Endothelial cell of umbilical vein (primary cell): ENCODE measurements around the gene COTL1. TPM values are rescaled to one million over a fixed set of nuclear protein-coding genes. Genes with fewer than 3 reads are reported as not detected.

Experiments used
- BruUV-seq: library from RNA; stranded (reverse); fragments of 400-500 nt; replicated peaks from 2 replicates; lab custom pipeline; 2021; lab: Mats Ljungman, UMichigan
- CTCF ChIA-PET: fragments of 300-600, 350-600 bp; sonication (Branson Sonifier 250); formaldehyde crosslinking; loops from one replicate; lab custom pipeline; 2021; ENCODE audit warnings: antibody characterized with exemption, inconsistent platforms; lab: Charles Lee
- POLR2A ChIA-PET: fragments of 300-600, 350-600 bp; sonication (Branson Sonifier 250); formaldehyde crosslinking; loops from one replicate; lab custom pipeline; 2021; ENCODE audit warnings: antibody characterized with exemption, inconsistent platforms; lab: Charles Lee
- DNase-seq: peaks from one replicate; pipeline ENCODE4 v3.0.0-alpha.2; 2011; ENCODE audit warnings: low read depth, low spot score
- FAIRE-seq: peaks from 2 replicates; lab custom pipeline; 2011; peaks lifted over from hg19 to GRCh38; lab: Jason Lieb, UNC
- H2AFZ ChIP-seq: 2 replicates; pipeline ENCODE4 v1.6.0; 2012; ENCODE audit warnings: low read depth, low read length, control low read depth, inconsistent platforms
- H3K27ac ChIP-seq: 2 replicates; pipeline ENCODE4 v1.5.1; 2011; ENCODE audit warnings: low read depth, mild to moderate bottlenecking, control low read depth, low read length, moderate library complexity; ENCODE audit not compliant: insufficient read depth
- H3K27me3 ChIP-seq, 2 experiments: 2 replicates each; pipeline versions ENCODE4 v1.6.0 to v1.6.1; 2011; ENCODE audit warnings: low read length in 2 of 2, mixed read lengths in 1 of 2; ENCODE audit not compliant: control insufficient read depth in 2 of 2, insufficient read depth in 2 of 2
- H3K36me3 ChIP-seq, 2 experiments: 2 replicates in 1 of 2; 3 replicates in 1 of 2; pipeline ENCODE4 v1.5.1; 2011; ENCODE audit warnings: low read length in 2 of 2, mild to moderate bottlenecking in 1 of 2, moderate library complexity in 1 of 2; ENCODE audit not compliant: control insufficient read depth in 2 of 2, insufficient read depth in 2 of 2; ENCODE audit errors: extremely low read depth in 1 of 2
- H3K4me1 ChIP-seq: 3 replicates; pipeline ENCODE4 v1.5.1; 2011; ENCODE audit warnings: mild to moderate bottlenecking, low read length; ENCODE audit not compliant: control insufficient read depth, insufficient read depth; ENCODE audit errors: extremely low read depth
- H3K4me2 ChIP-seq: 2 replicates; pipeline ENCODE4 v1.6.1; 2011; ENCODE audit warnings: low read length, control low read depth, mixed read lengths; ENCODE audit not compliant: insufficient read depth
- H3K4me3 ChIP-seq, 3 experiments: fragments of 200-600 bp in 1 of 3; sonication (generic), shearing (Covaris generic) in 1 of 3; replicated peaks in 1 of 3; 2 replicates each; pipeline ENCODE4 v1.5.1; 2011 to 2016; ENCODE audit warnings: control low read depth in 3 of 3, low read length in 3 of 3, mild to moderate bottlenecking in 2 of 3, inconsistent platforms in 1 of 3, low read depth in 1 of 3, moderate library complexity in 1 of 3; ENCODE audit not compliant: insufficient read depth in 1 of 3
- H3K79me2 ChIP-seq: 2 replicates; pipeline ENCODE4 v1.6.0; 2012; ENCODE audit warnings: low read length, inconsistent platforms; ENCODE audit not compliant: control insufficient read depth, insufficient read depth
- H3K9ac ChIP-seq: replicated peaks from 2 replicates; pipeline ENCODE3; 2011; ENCODE audit warnings: low read length, control low read depth; ENCODE audit not compliant: insufficient read depth; ENCODE audit errors: extremely low read depth
- H3K9me1 ChIP-seq: replicated peaks from 3 replicates; pipeline ENCODE4 v1.6.0; 2011; ENCODE audit warnings: mild to moderate bottlenecking, low read length; ENCODE audit not compliant: control insufficient read depth, insufficient read depth; ENCODE audit errors: extremely low read depth
- H3K9me3 ChIP-seq: replicated peaks from 2 replicates; pipeline ENCODE4 v1.5.1; 2012; ENCODE audit warnings: low read length, inconsistent platforms; ENCODE audit not compliant: control insufficient read depth, insufficient read depth
- H4K20me1 ChIP-seq: replicated peaks from 2 replicates; pipeline ENCODE3; 2011; ENCODE audit warnings: mild to moderate bottlenecking, low read length; ENCODE audit not compliant: control insufficient read depth, insufficient read depth; ENCODE audit errors: extremely low read depth
- CTCF ChIP-seq, 2 donors: IDR thresholded peaks; 1 replicate in 1 of 2; 2 replicates in 1 of 2; pipeline ENCODE4 v1.5.1; 2011; ENCODE audit warnings: low read length in 2 of 2, mild to moderate bottlenecking in 2 of 2, moderate library complexity in 2 of 2, control low read depth in 1 of 2, inconsistent platforms in 1 of 2, low read depth in 1 of 2; ENCODE audit not compliant: insufficient read depth in 1 of 2; ENCODE audit errors: extremely low read depth in 1 of 2
- EZH2 ChIP-seq: IDR thresholded peaks from 2 replicates; pipeline ENCODE4 v1.6.1; 2012; ENCODE audit warnings: borderline replicate concordance, low read depth, mild to moderate bottlenecking, moderate library complexity, low read length, inconsistent platforms; ENCODE audit not compliant: severe bottlenecking
- FOS ChIP-seq: IDR thresholded peaks from 2 replicates; pipeline ENCODE4 v1.6.1; 2011; ENCODE audit warnings: mild to moderate bottlenecking, low read length, moderate library complexity, borderline replicate concordance; ENCODE audit not compliant: insufficient read depth
- GATA2 ChIP-seq: IDR thresholded peaks from 2 replicates; pipeline ENCODE4 v1.7.0; 2011; ENCODE audit warnings: low read depth, mild to moderate bottlenecking, moderate library complexity, mixed read lengths, low read length; ENCODE audit not compliant: insufficient read length, insufficient read depth
- JUN ChIP-seq: IDR thresholded peaks from 2 replicates; pipeline ENCODE4 v1.6.1; 2011; ENCODE audit warnings: borderline replicate concordance, low read depth; ENCODE audit not compliant: insufficient read length, insufficient read depth
- MYC ChIP-seq: IDR thresholded peaks from one replicate; pipeline ENCODE4 v1.6.1; 2011; ENCODE audit warnings: mild to moderate bottlenecking, low read depth, low read length
- POLR2A ChIP-seq: IDR thresholded peaks from 2 replicates; pipeline ENCODE4 v1.6.1; 2012; ENCODE audit warnings: low read depth, mild to moderate bottlenecking, control low read depth, low read length
- POLR2AphosphoS5 ChIP-seq: IDR thresholded peaks from 2 replicates; pipeline ENCODE4 v1.6.1; 2012; ENCODE audit warnings: low read depth, mild to moderate bottlenecking, control low read depth, low read length, moderate library complexity; ENCODE audit not compliant: insufficient read depth
- dilution Hi-C: fragments of 300-500 bp; cut with MboI; formaldehyde crosslinking; loops from one replicate; pipeline ENCODE4 v1.15.0; 2019; ENCODE audit warnings: low sequenced_read_pairs; ENCODE audit not compliant: extremely low pct_ligation_motif_present
- intact Hi-C: fragments of 100-400 bp; cut with micrococcal nuclease; formaldehyde crosslinking; loops from one replicate; pipeline ENCODE4 v1.10.0; 2022
- polyA plus RNA-seq, 4 experiments: library from polyadenylated mRNA; depleted of rRNA in 3 of 4; stranded (reverse) in 3 of 4; unstranded in 1 of 4; fragments of >200 nt; gene quantifications; 2 replicates each; pipeline versions ENCODE4 v1.2.1 to v1.2.3, GENCODE V29; 2011 to 2012; ENCODE audit warnings: missing spikeins in 1 of 4
- total RNA-seq: library from RNA; stranded (reverse); gene quantifications from 2 replicates; pipeline ENCODE4 v1.2.3, GENCODE V29; 2021
- TF ChIP-seq, protein P1 (sequence below): IDR thresholded peaks from 2 replicates; pipeline ENCODE4 v1.6.1; 2011; ENCODE audit not compliant: insufficient read depth, insufficient read length

The COTL1 gene
- total and polyA plus RNA-seq, 2 donors (not counting 3 experiments of a cell fraction or from before 2014, with no cell fraction given) = 90.0 to 200 TPM

DNA sequence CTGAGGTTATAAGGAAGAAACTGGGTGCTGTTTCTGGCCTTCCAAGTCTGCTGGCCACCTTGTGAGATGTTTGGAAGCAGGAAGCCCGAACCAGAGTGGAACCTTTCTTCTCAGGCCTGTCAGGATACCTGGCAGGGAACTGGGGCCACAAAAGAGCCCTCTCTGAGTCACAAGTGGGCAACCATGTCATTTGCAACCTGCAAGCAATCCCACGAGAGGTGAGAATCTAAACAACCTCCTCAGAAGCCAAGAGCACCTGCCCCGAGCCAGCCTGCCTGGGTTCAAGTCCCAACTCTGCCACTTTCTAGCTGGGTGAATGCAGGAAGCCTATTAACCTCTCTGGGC lies 3.3 kb downstream of the COTL1 start:
- no peak overlapping the region for H2AFZ ChIP-seq
- TF ChIP-seq JUN (no peak), EZH2 (no peak), CTCF (IDR thresholded peaks at IDR 0.05; ENCODE audit: extremely low read depth in 1 of 2, insufficient read depth in 1 of 2, low read depth in 1 of 2, low read length in 2 of 2) (no peak), POLR2AphosphoS5 (no peak), POLR2A (no peak)
- H4K20me1 ChIP-seq = no peaks in the 10 kb centered on the region
- H3K4me2 ChIP-seq = no peak overlapping the region
- no TSS peak for BruUV-seq
- dilution Hi-C loops = loop anchor here (25.0 kb wide), 1 partner anchor 102 kb away; the partner anchor contains the start of gene MEAK7
- POLR2A ChIA-PET = no interaction called here
- no peaks in the 10 kb centered on the region for H3K9me1 ChIP-seq
- FAIRE-seq (no peak), DNase-seq (no peak)
- H3K27me3 ChIP-seq = no peaks in the 10 kb centered on the region
- peaks cover 70% of the 10 kb centered on the region for H3K79me2 ChIP-seq
- CTCF ChIA-PET = no interaction called here
- intact Hi-C loops = no loop called here
- peaks cover 0 to 2% of the 10 kb centered on the region in 2 experiments for H3K36me3 ChIP-seq
- H3K4me1 ChIP-seq = peaks cover 30% of the 10 kb centered on the region
- no peak overlapping the region for H3K4me3 ChIP-seq
- no peaks in the 10 kb centered on the region for H3K9me3 ChIP-seq
- H3K9ac ChIP-seq = no peak overlapping the region
- no peak overlapping the region for H3K27ac ChIP-seq

DNA sequence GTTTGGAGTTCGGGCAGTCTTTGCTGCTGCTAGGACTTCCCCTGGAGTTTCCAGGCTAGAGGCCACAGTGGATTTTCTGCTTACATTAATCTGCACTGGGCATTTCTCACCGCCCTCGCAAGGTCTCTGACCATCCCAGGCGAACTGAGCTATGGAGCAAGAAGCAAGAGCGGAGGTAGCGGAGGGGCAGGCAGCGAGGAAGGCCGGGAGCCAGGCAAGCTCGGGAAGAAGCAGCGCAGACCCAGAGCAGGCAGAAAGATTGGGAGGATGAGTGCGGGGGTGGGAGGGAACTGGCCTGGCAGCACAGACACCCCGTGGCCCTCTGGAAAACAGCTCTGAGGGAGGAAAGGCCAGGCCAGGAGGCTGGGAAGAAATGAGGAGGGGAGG lies 3.8 kb downstream of the COTL1 start:
- no peaks in the 10 kb centered on the region for H4K20me1 ChIP-seq
- CTCF ChIA-PET = no interaction called here

More for the DNA sequence above, 3.8 kb downstream of the COTL1 start:
- no peak overlapping the region for H3K4me3 ChIP-seq
- no peak overlapping the region for H3K4me2 ChIP-seq
- H3K27me3 ChIP-seq = no peaks in the 10 kb centered on the region
- H3K4me1 ChIP-seq = peaks cover 26% of the 10 kb centered on the region
- H3K27ac ChIP-seq = no peak overlapping the region
- H2AFZ ChIP-seq = no peak overlapping the region
- DNase-seq (no peak), FAIRE-seq (no peak)
- peaks cover 74% of the 10 kb centered on the region for H3K79me2 ChIP-seq
- peaks cover 0 to 2% of the 10 kb centered on the region in 2 experiments for H3K36me3 ChIP-seq
- no peaks in the 10 kb centered on the region for H3K9me1 ChIP-seq
- BruUV-seq = no TSS peak
- H3K9ac ChIP-seq = no peak overlapping the region
- TF ChIP-seq JUN = no peak
- no peak for TF ChIP-seq MYC
- no peak for TF ChIP-seq POLR2A
- no peak for TF ChIP-seq GATA2
- no peak for TF ChIP-seq CTCF (IDR thresholded peaks at IDR 0.05; ENCODE audit: extremely low read depth in 1 of 2, insufficient read depth in 1 of 2, low read depth in 1 of 2, low read length in 2 of 2)
- TF ChIP-seq EZH2 = no peak
- no peak for TF ChIP-seq POLR2AphosphoS5
- TF ChIP-seq, protein P1, sequence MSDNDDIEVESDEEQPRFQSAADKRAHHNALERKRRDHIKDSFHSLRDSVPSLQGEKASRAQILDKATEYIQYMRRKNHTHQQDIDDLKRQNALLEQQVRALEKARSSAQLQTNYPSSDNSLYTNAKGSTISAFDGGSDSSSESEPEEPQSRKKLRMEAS = no peak
- no peak for TF ChIP-seq FOS
- dilution Hi-C loops = loop anchor here (25.0 kb wide), 1 partner anchor 102 kb away; the partner anchor contains the start of gene MEAK7
- intact Hi-C loops = no loop called here
- POLR2A ChIA-PET = no interaction called here
- no peaks in the 10 kb centered on the region for H3K9me3 ChIP-seq
